HG03064 (cell line): ENCODE data around the gene HEXD.
"Not testable (repeated sequence)": the region's sequence is repeated elsewhere in the genome, so short reads cannot be mapped to it uniquely, and the experiment has no call there.

Experiments used
- ATAC-seq: cut with Tn5 transposase; IDR thresholded peaks from one replicate; pipeline ENCODE4 v1.9.1; 2021; ENCODE audit warnings: low read depth; ENCODE audit not compliant: unreplicated experiment

The HEXD gene

DNA sequence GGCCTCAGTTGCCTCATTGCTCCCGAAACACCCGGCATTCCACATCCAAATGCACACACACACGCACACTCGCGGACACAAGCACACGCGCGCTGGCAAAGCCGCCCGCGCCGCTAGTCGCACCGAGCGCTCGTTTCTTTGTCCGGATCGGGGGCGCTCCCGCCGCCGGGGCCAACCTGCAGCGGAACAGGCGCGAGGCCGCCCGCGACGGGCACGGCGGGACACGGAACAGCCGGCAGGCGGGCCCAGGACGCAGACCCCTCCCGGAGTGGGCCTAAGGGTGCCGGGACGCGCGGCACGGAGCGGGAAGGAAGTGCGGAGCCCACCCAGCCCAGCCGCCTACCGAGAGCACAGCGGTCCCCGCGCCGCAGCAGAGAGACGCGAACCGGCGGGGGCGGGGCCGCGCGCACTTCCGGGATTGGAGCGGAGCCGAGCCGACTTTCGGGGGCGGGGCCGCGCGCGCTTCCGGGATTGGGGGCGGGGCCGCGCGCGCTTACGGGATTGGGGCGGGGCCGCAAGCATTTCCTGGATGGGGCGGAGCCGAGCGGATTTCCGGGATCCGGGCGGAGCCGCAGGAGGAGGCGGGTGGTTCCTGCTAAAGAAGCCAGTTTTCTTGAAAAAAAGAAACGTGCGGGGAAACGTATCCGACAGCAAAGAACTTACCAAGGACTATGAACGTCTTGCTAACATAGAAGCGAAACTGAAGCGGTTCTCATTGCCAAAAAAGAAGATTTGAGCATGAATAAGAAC lies 32.4 kb downstream of the HEXD start, which contains the start of gene CYBC1:
Gene CYBC1, minus strand, starts transcription at position 396 of the 750 bp plus-strand sequence. CDS start 1,498 bp downstream, outside the sequence.
- peak; percentile 54 for ATAC-seq

DNA sequence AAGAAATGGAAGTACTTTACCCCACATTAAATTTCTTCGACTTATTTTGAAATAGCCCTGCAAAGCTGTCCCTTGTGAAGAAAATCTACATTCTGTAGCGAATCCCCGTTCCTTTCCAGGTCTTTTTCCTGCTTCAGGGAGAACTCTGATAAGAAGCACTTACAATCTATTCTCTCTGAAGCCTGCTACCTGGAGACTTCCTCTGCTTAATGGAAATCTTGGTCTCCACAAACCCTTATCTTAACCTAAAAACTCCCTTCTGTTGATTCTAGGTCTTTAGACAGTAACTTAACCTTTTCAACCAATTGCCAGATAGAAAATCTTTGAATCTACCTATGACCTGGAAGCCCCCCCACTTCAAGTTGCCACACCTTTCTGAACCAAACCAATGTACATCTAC lies 34.0 kb downstream of the HEXD start:
- ATAC-seq = no peak

DNA sequence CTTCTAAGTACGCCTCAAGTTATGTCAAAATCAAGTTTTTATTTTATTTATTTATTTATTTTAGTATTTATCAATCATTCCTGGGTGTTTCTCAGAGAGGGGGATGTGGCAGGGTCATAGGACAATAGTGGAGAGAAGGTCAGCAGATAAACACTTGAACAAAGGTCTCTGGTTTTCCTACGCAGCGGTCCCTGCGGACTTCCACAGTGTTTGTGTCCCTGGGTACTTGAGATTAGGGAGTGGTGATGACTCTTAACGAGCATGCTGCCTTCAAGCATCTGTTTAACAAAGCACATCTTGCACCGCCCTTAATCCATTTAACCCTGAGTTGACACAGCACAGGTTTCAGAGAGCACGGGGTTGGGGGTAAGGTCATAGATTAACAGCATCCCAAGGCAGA lies 35.0 kb downstream of the HEXD start:
- ATAC-seq = not testable (repeated sequence)

DNA sequence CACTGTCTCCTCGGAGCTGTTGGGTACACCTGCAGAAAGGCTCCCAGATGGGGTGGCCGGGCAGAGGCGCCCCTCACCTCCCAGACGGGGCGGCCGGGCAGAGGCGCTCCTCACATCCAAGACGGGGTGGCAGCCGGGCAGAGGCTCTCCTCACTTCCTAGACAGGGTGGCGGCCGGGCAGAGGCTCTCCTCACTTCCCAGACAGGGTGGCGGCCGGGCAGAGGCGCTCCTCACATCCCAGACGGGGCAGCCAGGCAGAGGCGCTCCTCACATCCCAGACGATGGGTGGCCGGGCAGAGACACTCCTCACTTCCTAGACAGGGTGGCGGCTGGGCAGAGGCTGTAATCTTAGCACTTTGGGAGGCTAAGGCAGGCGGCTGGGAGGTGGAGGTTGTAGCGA lies 35.6 kb downstream of the HEXD start:
- not testable (repeated sequence) for ATAC-seq

DNA sequence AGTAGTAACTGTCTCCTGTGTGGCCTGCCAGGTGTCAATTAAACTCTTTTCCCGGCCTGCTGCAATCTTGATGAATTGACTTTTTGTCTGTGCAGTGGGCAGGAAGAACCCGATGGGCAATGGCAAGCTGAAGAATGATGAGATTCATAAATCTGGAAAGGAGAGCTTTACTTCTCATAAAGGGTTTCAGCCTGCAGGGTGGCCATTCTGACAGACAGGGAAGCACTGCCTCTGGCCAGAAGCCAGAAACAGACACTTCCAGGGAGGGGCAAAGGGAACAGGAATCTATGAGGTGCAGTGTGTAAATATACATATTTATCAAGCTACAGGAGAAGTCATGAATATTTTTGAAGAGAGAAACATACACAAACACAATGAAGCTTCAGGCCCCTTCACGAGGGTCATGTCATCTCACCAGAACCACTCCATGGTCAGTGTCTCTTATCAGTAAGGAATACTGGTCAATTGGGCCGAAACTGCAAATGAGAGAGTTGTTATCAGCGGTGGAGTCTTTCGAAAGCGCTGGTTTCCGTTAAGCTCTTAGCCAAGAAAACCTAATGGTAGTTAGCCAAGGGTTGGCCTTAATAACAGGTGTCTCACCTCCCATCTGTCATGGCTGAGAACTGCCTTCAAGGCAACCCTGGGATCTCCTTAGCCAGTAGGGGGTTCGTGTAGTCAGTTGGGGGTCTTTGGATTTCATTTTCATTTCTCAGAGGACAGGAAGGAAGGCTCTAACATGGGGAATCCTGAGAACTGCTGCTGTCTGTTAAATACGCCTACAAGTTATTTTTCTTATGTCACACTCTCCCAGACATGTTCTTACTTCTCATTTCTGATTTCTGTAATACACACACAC lies 39.2 kb downstream of the HEXD start:
- ATAC-seq = no peak

DNA sequence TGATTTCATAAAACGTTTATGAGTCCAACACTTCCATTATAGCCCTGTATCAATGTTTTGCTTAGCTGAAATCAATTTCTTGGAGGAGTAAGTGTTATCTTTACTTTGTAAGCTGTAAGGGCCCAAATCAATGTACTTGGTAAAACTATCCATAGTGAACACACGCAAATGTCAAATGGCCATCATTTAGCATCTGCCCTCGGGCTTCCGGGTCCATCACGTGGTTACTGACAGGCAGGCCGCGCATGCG lies 39.7 kb downstream of the HEXD start:
- ATAC-seq = no peak

DNA sequence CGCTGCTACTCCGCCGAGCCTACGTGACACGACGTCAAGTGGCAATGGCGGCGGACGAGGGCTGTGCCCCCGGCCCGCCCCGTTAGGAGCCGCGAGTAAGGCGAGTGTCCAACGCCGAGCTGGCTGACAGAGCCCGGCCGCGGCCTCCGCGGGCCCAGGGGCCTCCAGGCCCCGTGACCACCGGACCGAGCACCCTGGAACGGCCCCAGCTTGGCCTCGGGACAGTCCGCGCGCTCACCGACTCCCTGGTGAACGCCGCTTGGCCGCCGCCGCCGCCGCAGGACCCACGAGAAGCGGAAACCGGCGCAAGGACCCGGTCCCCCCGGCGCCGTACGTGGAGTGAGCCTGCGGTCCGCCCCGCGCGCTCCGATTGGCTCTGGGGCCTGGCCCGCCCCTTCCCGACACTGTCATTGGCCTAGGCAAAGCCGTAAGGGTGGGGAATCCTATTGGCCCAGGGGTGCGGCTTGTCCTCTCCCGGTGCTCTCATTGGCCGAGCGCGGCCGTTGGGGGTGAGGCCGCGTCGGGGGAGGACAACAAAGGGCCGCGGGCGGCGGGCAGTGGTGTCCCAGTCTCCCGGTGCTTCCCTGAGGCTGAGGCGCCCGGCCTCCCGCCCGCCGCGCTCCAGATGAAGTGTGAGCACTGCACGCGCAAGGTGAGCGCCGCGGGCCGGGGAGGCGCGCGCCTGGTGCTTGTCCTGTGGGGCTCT lies 40.2 kb downstream of the HEXD start, which contains the start of gene NARF:
Gene NARF, plus strand, starts transcription at position 563 of the 706 bp plus-strand sequence. Its CDS starts 63 bp downstream, at position 626.
- peak; percentile 86 for ATAC-seq

DNA sequence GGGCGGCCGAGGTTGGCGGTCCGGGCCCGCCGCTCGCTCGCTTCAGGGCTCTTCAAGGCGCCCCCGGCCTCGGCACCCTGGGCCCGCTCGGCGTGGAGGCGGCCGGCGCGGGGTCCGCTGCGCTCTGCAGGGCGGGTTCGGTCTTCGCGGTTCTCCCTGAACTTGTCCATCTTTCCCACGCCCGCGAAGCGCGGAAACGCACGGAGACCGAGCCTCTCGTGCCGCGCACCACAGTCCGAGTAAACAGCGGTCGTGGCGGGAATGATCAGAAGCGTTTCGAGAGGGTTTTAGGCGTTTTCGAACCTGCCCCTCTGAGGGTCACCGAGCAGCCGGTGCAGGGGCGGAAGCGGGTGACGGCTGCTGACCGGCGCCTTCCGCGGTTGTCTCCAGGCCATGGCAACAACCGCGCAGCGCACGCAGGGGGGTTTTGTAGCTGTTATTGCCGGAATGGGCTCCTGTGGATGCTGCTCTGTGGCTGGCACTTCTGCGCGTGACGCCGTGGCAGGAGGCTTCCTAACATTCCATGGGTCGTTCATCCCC lies 40.8 kb downstream of the HEXD start:
- ATAC-seq = peak; percentile 11

DNA sequence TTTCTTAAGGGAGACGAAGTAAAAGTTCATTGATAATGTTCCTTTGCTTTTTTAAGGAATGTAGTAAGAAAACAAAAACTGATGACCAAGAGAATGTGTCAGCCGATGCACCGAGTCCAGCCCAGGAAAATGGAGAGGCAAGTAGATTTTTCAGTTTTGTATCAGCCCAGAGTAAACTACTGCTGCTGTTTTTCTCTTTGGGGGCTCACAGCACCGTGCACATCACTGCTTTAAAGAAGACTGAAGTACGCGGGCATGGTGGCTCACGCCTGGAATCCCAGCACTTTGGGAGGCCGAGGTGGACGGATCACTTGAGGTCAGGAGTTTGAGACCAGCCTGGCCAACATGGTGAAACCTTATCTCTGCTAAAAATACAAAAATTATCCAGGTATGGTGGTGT lies 41.8 kb downstream of the HEXD start:
- not testable (repeated sequence) for ATAC-seq

DNA sequence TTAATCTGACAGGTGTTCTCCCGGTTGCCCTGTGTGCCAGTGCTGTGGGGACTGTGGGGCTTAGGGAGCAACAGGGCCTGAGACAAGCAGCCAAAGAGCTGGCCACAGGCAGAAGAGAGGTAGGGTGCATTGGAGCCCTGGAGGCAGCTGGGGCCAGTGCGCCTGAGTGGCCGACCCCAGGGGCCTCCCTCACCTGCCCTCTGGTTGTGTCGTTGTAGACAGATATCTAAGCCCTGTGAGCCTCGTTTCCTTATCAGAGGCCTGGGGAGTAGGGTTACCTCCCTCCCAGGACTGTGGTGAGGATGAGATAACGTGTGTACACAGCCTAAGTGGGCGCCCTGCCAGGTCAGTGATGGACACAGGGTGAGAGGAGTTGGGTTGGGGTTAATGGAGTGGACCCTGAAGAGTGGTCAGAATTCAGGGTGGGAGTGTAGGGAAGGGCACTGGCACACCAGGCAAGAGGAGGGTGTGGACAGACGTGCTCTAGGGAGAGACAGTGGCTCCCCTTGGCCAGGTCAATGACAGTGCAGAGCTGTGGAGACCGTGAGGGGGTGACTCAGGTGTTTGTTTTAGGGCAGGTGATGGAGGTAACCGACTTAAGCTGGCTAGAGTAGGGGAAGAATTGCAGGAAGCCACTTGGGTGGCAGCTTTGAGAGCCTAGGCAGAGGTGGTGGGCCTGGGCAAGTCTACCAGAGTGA lies 43.8 kb downstream of the HEXD start:
- no peak for ATAC-seq

DNA sequence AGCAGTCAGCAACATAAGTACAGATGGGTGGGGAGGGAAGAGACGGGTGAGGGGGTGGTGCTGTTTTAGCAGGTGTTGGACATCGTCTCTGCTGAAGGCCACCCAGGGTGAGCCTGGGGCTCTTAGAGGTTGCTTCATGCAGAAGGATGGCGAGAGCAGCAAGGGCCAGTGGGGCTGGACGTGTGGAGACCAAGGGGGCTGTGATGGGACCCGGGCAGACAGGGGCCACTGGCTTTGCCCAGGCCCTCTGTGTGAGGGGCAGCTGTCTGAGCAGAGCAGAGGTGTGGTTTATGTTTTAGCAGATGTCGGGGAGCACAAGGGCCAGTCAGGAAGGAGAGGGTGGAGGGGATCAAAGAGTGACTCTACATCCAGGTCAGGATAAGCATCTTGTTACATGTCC lies 45.2 kb downstream of the HEXD start:
- ATAC-seq = no peak

DNA sequence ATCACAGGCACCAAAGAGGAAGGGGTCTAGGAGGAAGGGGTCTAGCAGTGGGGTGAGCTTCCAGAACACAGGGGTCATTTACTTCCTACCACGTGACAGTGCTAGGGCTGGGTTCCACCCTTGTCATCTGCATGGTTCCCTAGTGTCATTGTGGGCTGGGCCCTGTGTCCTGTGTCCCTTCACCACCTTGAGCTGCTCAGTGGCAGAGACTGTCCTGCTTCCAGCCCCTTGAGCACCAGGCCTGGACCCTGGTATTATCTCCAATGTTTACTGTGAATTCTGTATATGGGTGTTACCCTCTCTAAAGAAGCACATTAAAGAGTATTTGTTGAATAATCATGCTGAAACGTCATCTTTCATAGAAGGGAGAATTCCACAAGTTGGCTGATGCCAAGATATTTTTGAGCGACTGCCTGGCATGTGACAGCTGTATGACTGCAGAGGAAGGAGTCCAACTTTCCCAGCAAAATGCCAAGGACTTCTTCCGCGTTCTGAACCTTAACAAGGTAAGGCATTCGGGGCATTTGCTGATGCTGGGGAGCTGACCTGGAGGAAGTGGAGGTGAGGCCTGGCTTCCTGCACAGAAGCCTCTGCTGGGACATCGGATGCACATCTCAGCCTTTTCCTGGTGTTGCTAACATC lies 45.9 kb downstream of the HEXD start:
- ATAC-seq = no peak

DNA sequence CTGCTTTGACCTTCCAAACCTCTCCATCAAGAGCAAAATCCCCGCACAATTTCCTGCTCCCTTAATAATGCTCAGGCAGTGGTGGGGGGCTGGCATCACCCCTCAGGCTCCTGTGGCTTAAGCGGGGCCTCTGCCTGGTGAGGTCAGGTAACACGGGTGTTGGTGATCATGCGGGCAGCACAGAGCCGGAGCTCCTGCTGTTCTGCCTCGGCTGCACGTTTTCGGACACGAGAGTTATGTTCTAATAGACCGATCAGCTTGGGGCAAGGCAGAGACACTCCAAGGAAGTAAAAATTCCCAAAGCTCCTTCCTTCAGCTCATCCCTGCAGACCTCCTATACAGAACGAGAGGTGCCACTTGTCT lies 46.4 kb downstream of the HEXD start:
- ATAC-seq = no peak

DNA sequence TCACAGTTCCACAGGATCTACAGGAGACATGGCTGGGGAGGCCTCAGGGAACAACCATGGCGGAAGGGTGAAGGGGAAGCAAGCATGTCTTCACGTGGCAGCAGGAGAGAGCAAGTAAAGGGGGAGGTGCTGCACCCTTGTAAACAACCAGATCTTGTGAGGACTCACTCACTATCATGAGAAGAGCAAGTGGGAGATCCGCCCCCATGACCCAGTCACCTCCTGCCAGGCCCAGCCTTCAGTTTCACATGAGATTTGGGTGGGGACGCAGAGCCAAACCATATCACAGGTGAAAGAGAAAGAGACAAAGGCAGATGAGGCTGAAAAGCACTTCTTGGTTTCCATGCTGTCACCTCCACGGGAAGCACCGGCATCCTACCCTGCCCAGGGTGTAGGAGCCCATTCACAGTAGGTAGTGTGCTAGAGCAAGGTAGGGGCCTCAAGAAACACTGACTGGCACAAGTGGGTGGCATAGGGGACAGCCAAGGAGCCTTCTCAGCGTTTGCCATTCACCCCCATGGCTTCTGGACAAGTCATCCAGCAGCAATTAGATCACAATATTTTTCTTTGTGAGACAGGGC lies 47.0 kb downstream of the HEXD start:
- no peak for ATAC-seq

DNA sequence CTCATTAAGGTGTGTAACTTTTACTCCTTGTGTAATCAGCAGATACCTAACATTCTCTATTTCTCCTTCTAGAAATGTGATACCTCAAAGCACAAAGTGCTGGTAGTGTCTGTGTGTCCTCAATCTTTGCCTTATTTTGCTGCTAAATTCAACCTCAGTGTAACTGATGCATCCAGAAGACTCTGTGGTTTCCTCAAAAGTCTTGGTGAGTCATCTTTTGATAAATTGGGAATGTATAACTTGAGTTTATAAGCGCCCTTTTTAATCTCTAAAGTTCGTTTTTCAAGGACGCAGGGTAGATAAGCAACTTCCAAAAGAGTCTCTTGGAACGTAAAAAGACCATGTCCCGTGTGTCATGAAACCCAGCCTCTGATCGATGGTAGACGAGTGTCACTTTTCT lies 50.5 kb downstream of the HEXD start:
- no peak for ATAC-seq

DNA sequence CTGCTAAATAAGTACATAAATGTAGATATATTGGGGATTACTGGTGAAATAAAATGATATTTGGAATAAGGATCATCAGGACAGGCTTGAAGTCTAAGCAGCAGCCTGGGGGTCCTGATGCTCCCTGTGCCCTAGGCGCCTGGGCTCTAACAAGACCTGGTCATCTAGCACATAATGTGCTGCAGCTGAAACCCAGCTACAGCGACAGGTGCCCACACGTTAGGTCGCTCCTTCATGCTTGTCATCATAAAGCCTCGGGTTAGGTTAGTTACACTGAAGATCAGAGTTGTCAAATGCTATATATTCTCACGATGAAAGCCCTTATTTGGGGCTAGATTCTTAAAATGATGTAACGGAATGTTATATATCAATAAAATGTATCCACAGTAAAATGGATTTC lies 51.9 kb downstream of the HEXD start:
- no peak for ATAC-seq

DNA sequence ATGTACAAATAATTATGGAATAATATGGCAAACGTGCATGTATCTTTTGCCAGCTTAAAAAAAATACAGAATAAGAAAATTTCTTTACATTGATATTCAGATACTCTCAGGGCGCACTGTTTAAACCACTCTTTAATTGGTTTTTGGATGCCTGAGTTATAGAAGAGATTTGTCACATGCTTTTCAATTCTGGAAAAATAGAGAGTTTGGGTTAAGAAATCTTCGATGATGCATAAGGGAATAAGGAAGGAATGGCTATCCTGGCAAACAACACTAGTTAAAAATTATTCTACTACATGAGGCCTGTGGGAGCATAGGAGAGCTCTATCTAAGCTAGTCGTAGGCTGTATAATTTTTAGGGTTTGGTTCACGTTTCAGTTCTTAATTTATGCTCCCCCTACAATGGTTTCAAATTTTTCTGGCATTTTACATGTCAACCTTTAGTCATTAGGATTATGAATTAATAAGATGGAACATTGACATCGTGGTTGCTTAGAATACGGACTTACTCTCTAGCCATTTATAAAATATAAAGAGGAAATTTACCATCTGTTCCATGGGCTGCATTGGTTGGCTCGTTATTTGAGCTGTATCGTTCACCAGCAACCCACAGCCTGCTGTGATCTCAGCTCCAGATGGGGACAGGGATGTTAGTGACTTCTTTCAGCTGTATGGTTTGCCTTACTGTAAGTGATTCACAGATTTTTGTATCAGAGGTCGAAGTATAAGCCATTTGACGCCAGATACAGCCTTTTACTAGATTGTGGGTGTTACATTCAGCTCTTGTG lies 56.3 kb downstream of the HEXD start:
- no peak for ATAC-seq

DNA sequence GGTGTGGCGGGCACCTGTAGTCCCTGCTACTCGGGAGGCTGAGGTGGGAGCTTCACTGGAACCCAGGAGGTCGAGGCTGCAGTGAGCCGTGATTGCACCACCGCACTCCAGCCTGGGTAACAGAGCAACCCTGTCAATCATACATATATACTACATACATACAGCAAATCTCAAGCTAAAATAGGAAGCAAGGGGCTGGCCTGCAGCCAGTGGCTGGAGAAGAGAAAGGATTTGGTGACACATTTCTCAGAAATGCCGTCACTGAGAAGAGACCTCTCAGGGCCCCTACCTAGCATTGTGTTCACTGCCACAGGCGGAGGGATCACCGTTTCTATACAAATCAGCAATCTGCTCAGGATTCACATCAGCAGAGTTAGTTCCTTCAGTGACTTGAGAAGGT lies 57.3 kb downstream of the HEXD start:
- no peak for ATAC-seq

DNA sequence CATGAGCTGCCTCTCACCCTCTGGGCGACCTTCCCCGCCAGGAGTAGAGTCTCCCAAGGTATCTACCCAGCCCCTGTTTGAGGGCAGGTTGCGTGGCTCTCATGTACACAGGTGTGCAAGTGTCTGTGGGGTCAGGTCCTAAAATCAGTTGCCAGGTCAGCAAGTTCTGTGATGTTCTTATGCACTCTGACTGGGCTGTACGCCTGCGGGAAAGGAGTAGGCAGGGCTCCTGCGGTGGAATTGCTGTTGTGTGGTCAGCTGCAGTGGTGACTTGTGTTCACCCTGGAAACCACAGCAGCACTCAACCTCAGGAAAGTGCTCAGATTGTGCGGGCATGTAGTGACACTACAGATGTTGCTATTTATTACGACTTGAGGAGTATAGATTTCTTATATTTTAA lies 59.8 kb downstream of the HEXD start:
- no peak for ATAC-seq
